PFSK-1 (cell line): ENCODE measurements around the gene DPM1.

Source experiments
- FOXP2 ChIP-seq: optimal IDR thresholded peaks from 2 replicates; pipeline ENCODE3; 2011; ENCODE audit warnings: borderline replicate concordance, control low read depth, inconsistent platforms; ENCODE audit not compliant: insufficient read depth; ENCODE audit errors: extremely low read length, extremely low read depth
- POLR2AphosphoS5 ChIP-seq: IDR thresholded peaks from 2 replicates; pipeline ENCODE4 v1.6.1; 2012; ENCODE audit warnings: low read depth, mild to moderate bottlenecking, control low read depth, low read length, moderate library complexity
- SIN3A ChIP-seq: IDR thresholded peaks from 2 replicates; pipeline ENCODE4 v1.6.1; 2012; ENCODE audit warnings: mild to moderate bottlenecking, low read length, moderate library complexity, borderline replicate concordance; ENCODE audit not compliant: insufficient read depth
- TAF1 ChIP-seq: IDR thresholded peaks from 2 replicates; pipeline ENCODE4 v1.6.1; 2012; ENCODE audit warnings: low read length, control low read depth, borderline replicate concordance; ENCODE audit not compliant: insufficient read depth
- TF ChIP-seq, protein P1 (sequence below), 2 experiments: IDR thresholded peaks; 2 replicates each; pipeline versions ENCODE4 v1.6.1 to v1.8.0; 2011 to 2012; ENCODE audit warnings: low read depth in 2 of 2, low read length in 2 of 2, control low read depth in 1 of 2, inconsistent platforms in 1 of 2, mild to moderate bottlenecking in 1 of 2, moderate library complexity in 1 of 2; ENCODE audit not compliant: insufficient read depth in 1 of 2

The DPM1 gene

DNA sequence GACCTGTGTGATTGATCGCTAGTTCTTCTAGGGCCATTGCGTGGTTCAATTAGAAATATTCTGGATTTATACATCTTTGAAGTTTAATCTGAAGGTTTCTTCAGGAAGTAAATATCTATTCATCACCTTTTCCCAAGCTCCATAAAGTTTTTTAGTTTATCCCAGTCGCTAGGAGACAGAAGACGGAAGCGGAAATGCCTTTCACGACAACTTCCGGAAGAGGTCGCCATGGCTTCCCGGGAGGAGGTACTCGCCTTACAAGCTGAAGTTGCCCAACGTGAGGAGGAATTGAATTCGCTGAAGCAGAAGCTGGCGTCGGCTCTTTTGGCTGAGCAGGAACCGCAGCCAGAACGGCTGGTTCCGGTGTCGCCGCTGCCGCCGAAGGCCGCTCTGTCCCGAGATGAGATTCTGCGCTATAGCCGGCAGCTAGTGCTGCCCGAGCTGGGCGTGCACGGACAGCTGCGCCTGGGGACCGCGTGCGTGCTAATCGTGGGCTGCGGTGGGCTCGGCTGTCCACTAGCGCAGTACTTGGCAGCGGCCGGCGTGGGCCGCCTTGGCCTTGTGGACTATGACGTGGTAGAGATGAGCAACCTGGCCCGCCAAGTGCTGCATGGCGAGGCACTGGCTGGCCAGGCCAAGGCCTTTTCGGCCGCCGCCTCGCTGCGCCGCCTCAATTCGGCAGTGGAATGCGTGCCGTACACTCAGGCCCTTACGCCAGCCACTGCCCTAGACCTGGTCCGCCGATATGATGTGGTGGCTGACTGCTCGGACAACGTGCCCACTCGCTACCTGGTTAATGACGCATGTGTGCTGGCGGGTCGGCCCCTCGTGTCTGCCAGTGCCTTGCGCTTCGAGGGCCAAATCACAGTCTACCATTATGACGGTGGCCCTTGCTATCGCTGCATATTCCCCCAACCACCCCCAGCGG is 547 bp upstream of the DPM1 start, which contains the start of gene MOCS3:
MOCS3 (plus strand) TSS at position 204 of the 928 bp plus-strand sequence; CDS start at position 229, 25 bp downstream.
- TF ChIP-seq TAF1 = peak; percentile 4; the same call in 1 of the 2 replicates
- TF ChIP-seq, protein P1, sequence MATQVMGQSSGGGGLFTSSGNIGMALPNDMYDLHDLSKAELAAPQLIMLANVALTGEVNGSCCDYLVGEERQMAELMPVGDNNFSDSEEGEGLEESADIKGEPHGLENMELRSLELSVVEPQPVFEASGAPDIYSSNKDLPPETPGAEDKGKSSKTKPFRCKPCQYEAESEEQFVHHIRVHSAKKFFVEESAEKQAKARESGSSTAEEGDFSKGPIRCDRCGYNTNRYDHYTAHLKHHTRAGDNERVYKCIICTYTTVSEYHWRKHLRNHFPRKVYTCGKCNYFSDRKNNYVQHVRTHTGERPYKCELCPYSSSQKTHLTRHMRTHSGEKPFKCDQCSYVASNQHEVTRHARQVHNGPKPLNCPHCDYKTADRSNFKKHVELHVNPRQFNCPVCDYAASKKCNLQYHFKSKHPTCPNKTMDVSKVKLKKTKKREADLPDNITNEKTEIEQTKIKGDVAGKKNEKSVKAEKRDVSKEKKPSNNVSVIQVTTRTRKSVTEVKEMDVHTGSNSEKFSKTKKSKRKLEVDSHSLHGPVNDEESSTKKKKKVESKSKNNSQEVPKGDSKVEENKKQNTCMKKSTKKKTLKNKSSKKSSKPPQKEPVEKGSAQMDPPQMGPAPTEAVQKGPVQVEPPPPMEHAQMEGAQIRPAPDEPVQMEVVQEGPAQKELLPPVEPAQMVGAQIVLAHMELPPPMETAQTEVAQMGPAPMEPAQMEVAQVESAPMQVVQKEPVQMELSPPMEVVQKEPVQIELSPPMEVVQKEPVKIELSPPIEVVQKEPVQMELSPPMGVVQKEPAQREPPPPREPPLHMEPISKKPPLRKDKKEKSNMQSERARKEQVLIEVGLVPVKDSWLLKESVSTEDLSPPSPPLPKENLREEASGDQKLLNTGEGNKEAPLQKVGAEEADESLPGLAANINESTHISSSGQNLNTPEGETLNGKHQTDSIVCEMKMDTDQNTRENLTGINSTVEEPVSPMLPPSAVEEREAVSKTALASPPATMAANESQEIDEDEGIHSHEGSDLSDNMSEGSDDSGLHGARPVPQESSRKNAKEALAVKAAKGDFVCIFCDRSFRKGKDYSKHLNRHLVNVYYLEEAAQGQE (IDR thresholded peaks at IDR 0.05; ENCODE audit: insufficient read depth in 1 of 2, low read depth in 2 of 2, low read length in 2 of 2) = no peak
- TF ChIP-seq SIN3A = no peak
- TF ChIP-seq FOXP2 = no peak
- TF ChIP-seq POLR2AphosphoS5 = peak; percentile 70

- no peak for TF ChIP-seq FOXP2
- TF ChIP-seq POLR2AphosphoS5 = no peak
- no peak for TF ChIP-seq SIN3A
- TF ChIP-seq, protein P1 (IDR thresholded peaks at IDR 0.05; ENCODE audit: insufficient read depth in 1 of 2, low read depth in 2 of 2, low read length in 2 of 2) = no peak
- no peak for TF ChIP-seq TAF1
Observed at GRCh38 chr20:50957276-50957675, 1.1 kb downstream of the DPM1 start.

DNA sequence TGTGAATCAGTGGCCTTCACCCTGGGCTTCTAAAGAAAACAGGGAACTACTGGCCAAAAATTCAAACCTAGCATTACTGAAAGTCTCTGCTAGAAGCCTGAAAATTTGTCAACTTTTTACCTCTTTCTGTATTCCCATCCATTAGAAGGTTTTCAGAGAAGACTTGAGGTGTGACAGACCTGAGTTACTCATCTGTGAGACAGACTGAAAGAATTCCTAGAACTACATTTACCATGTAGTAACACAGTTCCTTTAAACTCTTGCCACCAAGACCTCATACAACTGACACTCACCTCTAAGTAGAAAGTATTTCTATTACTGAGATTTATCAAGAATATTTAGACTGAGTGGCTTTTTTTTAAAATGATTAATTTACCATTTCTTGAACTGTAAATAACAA is 4.5 kb downstream of the DPM1 start:
- TF ChIP-seq POLR2AphosphoS5 = no peak
- no peak for TF ChIP-seq TAF1
- TF ChIP-seq FOXP2 = no peak
- TF ChIP-seq SIN3A = no peak
- TF ChIP-seq, protein P1 (IDR thresholded peaks at IDR 0.05; ENCODE audit: insufficient read depth in 1 of 2, low read depth in 2 of 2, low read length in 2 of 2) = no peak

DNA sequence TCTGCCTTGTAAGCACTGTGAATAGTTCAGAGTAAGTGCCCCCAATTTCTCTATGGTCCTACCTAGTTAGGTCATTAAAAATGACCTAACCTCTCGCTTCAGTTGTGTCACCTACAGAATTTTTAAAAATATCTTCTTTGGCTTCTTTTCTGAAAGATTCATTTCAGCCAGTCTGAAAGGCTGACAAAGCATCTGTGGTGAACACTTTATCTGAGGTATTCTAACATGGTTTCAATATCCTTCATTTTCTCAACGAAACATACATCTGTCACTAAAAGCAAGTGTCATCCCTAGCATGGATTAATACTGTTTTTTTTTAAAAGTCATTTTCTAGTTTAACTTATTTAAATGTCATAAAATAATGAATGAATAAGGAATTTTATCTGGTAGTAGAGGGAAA is 5.1 kb downstream of the DPM1 start:
- TF ChIP-seq, protein P1 (IDR thresholded peaks at IDR 0.05; ENCODE audit: insufficient read depth in 1 of 2, low read depth in 2 of 2, low read length in 2 of 2) = no peak
- TF ChIP-seq FOXP2 = no peak
- no peak for TF ChIP-seq TAF1
- no peak for TF ChIP-seq POLR2AphosphoS5
- no peak for TF ChIP-seq SIN3A
